ENCODE results near the gene PODNL1.

DNA sequence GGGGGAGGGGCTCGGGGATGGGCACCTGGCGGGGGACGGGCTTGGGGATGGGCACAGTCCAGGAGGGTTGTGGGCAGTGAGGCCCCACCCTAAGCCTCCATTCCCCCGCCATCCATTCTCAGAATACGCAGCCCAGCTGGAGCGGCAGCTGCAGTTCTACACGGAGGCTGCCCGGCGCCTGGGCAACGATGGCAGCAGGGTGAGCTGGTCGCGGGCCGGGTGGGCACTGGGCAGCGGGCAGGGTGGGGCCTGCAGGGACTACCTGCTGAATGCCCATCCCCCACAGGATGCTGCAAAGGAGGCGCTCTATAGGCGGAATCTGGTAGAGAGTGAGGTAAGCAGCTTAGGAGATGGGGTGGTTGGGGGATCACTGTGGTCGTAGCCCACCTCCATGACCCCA lies 8.3 kb downstream of the PODNL1 start:
- TF ChIP-seq, protein P1, sequence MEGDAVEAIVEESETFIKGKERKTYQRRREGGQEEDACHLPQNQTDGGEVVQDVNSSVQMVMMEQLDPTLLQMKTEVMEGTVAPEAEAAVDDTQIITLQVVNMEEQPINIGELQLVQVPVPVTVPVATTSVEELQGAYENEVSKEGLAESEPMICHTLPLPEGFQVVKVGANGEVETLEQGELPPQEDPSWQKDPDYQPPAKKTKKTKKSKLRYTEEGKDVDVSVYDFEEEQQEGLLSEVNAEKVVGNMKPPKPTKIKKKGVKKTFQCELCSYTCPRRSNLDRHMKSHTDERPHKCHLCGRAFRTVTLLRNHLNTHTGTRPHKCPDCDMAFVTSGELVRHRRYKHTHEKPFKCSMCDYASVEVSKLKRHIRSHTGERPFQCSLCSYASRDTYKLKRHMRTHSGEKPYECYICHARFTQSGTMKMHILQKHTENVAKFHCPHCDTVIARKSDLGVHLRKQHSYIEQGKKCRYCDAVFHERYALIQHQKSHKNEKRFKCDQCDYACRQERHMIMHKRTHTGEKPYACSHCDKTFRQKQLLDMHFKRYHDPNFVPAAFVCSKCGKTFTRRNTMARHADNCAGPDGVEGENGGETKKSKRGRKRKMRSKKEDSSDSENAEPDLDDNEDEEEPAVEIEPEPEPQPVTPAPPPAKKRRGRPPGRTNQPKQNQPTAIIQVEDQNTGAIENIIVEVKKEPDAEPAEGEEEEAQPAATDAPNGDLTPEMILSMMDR (tag by site-specific recombination; IDR thresholded peaks at IDR 0.05) = no peak
- TF ChIP-seq, protein P2, sequence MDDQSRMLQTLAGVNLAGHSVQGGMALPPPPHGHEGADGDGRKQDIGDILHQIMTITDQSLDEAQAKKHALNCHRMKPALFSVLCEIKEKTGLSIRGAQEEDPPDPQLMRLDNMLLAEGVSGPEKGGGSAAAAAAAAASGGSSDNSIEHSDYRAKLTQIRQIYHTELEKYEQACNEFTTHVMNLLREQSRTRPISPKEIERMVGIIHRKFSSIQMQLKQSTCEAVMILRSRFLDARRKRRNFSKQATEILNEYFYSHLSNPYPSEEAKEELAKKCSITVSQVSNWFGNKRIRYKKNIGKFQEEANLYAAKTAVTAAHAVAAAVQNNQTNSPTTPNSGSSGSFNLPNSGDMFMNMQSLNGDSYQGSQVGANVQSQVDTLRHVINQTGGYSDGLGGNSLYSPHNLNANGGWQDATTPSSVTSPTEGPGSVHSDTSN (CRISPR knock-in tag; IDR thresholded peaks at IDR 0.05) = no peak
- TF ChIP-seq, protein P3, sequence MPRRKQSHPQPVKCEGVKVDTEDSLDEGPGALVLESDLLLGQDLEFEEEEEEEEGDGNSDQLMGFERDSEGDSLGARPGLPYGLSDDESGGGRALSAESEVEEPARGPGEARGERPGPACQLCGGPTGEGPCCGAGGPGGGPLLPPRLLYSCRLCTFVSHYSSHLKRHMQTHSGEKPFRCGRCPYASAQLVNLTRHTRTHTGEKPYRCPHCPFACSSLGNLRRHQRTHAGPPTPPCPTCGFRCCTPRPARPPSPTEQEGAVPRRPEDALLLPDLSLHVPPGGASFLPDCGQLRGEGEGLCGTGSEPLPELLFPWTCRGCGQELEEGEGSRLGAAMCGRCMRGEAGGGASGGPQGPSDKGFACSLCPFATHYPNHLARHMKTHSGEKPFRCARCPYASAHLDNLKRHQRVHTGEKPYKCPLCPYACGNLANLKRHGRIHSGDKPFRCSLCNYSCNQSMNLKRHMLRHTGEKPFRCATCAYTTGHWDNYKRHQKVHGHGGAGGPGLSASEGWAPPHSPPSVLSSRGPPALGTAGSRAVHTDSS (tag by site-specific recombination; IDR thresholded peaks at IDR 0.05) = no peak
- TF ChIP-seq KLF1 (tag by site-specific recombination; IDR thresholded peaks at IDR 0.05) = no peak
- no peak for TF ChIP-seq ZBTB1 (tag by site-specific recombination; IDR thresholded peaks at IDR 0.05)
- TF ChIP-seq, protein P4, sequence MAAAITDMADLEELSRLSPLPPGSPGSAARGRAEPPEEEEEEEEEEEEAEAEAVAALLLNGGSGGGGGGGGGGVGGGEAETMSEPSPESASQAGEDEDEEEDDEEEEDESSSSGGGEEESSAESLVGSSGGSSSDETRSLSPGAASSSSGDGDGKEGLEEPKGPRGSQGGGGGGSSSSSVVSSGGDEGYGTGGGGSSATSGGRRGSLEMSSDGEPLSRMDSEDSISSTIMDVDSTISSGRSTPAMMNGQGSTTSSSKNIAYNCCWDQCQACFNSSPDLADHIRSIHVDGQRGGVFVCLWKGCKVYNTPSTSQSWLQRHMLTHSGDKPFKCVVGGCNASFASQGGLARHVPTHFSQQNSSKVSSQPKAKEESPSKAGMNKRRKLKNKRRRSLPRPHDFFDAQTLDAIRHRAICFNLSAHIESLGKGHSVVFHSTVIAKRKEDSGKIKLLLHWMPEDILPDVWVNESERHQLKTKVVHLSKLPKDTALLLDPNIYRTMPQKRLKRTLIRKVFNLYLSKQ (tag by site-specific recombination; IDR thresholded peaks at IDR 0.05; ENCODE audit: borderline replicate concordance) = no peak
- no peak for TF ChIP-seq ZNF175 (tag by site-specific recombination; IDR thresholded peaks at IDR 0.05)
- TF ChIP-seq ZNF174 (tag by site-specific recombination; IDR thresholded peaks at IDR 0.05) = no peak
- no peak for TF ChIP-seq TCF7L2 (IDR thresholded peaks at IDR 0.05; ENCODE audit: borderline replicate concordance, low read depth, low read length)
- TF ChIP-seq ZNF324 (tag by site-specific recombination; IDR thresholded peaks at IDR 0.05) = no peak
- TF ChIP-seq, protein P5, sequence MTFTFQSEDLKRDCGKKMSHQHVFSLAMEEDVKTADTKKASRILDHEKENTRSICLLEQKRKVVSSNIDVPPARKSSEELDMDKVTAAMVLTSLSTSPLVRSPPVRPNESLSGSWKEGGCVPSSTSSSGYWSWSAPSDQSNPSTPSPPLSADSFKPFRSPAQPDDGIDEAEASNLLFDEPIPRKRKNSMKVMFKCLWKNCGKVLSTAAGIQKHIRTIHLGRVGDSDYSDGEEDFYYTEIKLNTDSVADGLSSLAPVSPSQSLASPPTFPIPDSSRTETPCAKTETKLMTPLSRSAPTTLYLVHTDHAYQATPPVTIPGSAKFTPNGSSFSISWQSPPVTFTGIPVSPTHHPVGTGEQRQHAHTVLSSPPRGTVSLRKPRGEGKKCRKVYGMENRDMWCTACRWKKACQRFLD (tag by site-specific recombination; IDR thresholded peaks at IDR 0.05) = no peak
- TF ChIP-seq ZNF274 (IDR thresholded peaks at IDR 0.05; ENCODE audit: low read length) = no peak
- no peak for TF ChIP-seq ZNF274 (tag by site-specific recombination; IDR thresholded peaks at IDR 0.05; ENCODE audit: borderline replicate concordance)
- TF ChIP-seq, protein P6, sequence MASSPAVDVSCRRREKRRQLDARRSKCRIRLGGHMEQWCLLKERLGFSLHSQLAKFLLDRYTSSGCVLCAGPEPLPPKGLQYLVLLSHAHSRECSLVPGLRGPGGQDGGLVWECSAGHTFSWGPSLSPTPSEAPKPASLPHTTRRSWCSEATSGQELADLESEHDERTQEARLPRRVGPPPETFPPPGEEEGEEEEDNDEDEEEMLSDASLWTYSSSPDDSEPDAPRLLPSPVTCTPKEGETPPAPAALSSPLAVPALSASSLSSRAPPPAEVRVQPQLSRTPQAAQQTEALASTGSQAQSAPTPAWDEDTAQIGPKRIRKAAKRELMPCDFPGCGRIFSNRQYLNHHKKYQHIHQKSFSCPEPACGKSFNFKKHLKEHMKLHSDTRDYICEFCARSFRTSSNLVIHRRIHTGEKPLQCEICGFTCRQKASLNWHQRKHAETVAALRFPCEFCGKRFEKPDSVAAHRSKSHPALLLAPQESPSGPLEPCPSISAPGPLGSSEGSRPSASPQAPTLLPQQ (tag by site-specific recombination; IDR thresholded peaks at IDR 0.05) = no peak

All from HEK293 (cell line).